GM18507 (cell line): Measurements from ENCODE around the gene TAF11.
"Not testable (repeated sequence)": the region's sequence is repeated elsewhere in the genome, so short reads cannot be mapped to it uniquely, and the experiment has no call there.

Experiments used
- DNase-seq: peaks from one replicate; pipeline ENCODE4 v3.0.0; 2011; ENCODE audit warnings: low read depth; ENCODE audit not compliant: insufficient read length; ENCODE audit errors: extremely low spot score
- FAIRE-seq: peaks from 2 replicates; lab custom pipeline; 2011; peaks lifted over from hg19 to GRCh38; lab: Jason Lieb, UNC

Gene TAF11

GRCh38 chr6:34887753-34888513 is at the start of gene TAF11:
Gene TAF11 (minus strand): TSS chr6:34888042. CDS start chr6:34887957, 85 bp downstream.
- peak; percentile 87 for FAIRE-seq
- peak; percentile 81 for DNase-seq

- FAIRE-seq (no peak), DNase-seq (no peak)
These were observed 46.7 kb upstream of the TAF11 start for GRCh38 chr6:34934516-34934915.

GRCh38 chr6:34932202-34932601 is 44.4 kb upstream of the TAF11 start:
- not testable (repeated sequence) for DNase-seq, FAIRE-seq

GRCh38 chr6:34930221-34930620 is 42.4 kb upstream of the TAF11 start:
- no peak for DNase-seq
- FAIRE-seq = no peak

- no peak for DNase-seq
- no peak for FAIRE-seq
These were observed 41.6 kb upstream of the TAF11 start for GRCh38 chr6:34929241-34929978.

GRCh38 chr6:34928695-34929094 is 40.9 kb upstream of the TAF11 start:
- DNase-seq (no peak), FAIRE-seq (no peak)

- DNase-seq (no peak), FAIRE-seq (no peak)
These were observed 40.4 kb upstream of the TAF11 start for GRCh38 chr6:34928220-34928619.

- FAIRE-seq (no peak), DNase-seq (no peak)
These were observed 38.8 kb upstream of the TAF11 start for GRCh38 chr6:34926655-34927054.

GRCh38 chr6:34924831-34925625 is 37.2 kb upstream of the TAF11 start:
- FAIRE-seq = no peak

GRCh38 chr6:34922177-34922663 is 34.4 kb upstream of the TAF11 start:
- no peak for FAIRE-seq
- no peak for DNase-seq

More at GRCh38 chr6:34924831-34925625, 37.2 kb upstream of the TAF11 start:
- no peak for DNase-seq

GRCh38 chr6:34920097-34920496 is 32.3 kb upstream of the TAF11 start:
- no peak for DNase-seq
- no peak for FAIRE-seq

GRCh38 chr6:34919651-34920050 is 31.8 kb upstream of the TAF11 start:
- DNase-seq (no peak), FAIRE-seq (no peak)

- FAIRE-seq = no peak
- DNase-seq = no peak
These were observed 29.9 kb upstream of the TAF11 start for GRCh38 chr6:34917626-34918285.

- DNase-seq (no peak), FAIRE-seq (no peak)
These were observed 28.6 kb upstream of the TAF11 start for GRCh38 chr6:34916348-34916967.

- DNase-seq (no peak), FAIRE-seq (no peak)
These were observed 26.5 kb upstream of the TAF11 start for GRCh38 chr6:34914358-34914757.

GRCh38 chr6:34912715-34913464 is 25.0 kb upstream of the TAF11 start:
- peak; percentile 80 for FAIRE-seq
- peak; percentile 26 for DNase-seq

GRCh38 chr6:34911822-34912221 is 24.0 kb upstream of the TAF11 start:
- FAIRE-seq = no peak
- DNase-seq = no peak

- DNase-seq (no peak), FAIRE-seq (no peak)
These were observed 21.6 kb upstream of the TAF11 start for GRCh38 chr6:34909320-34909883.
